Spleen (tissue), 11 donors: Measurements from ENCODE around the gene RHOU. TPM values are rescaled to one million over a fixed set of nuclear protein-coding genes. Genes with fewer than 3 reads are reported as not detected.
A peak's percentile ranks its signal among the peaks of the same experiment; 100 is the strongest.

Experiments used
- DNase-seq: peaks from one replicate; pipeline ENCODE4 v3.0.0-alpha.2; 2020
- H3K27ac ChIP-seq, 8 donors: fragments of 200-600 bp; sonication (generic) in 7 of 8; 1 replicate in 4 of 8; 2 replicates in 4 of 8; pipeline versions ENCODE4 v1.5.0 to v1.8.0; 2016 to 2021; ENCODE audit warnings: inconsistent platforms in 4 of 8, mild to moderate bottlenecking in 4 of 8, moderate library complexity in 1 of 8
- H3K27me3 ChIP-seq, 7 donors: fragments of 200-600 bp; sonication (generic) in 6 of 7; replicated peaks in 1 of 7; 1 replicate in 4 of 7; 2 replicates in 3 of 7; pipeline versions ENCODE4 v1.5.0 to v1.8.0; 2016 to 2021; ENCODE audit warnings: inconsistent platforms in 3 of 7, mild to moderate bottlenecking in 1 of 7
- H3K36me3 ChIP-seq, 6 donors: fragments of 200-600 bp; sonication (generic) in 5 of 6; 1 replicate in 4 of 6; 2 replicates in 2 of 6; pipeline versions ENCODE4 v1.5.0 to v1.8.0; 2016 to 2021; ENCODE audit warnings: inconsistent platforms in 2 of 6
- H3K4me1 ChIP-seq, 6 donors: fragments of 200-600 bp; sonication (generic) in 5 of 6; 1 replicate in 3 of 6; 2 replicates in 3 of 6; pipeline versions ENCODE4 v1.5.0 to v1.8.0; 2016 to 2021; ENCODE audit warnings: inconsistent platforms in 3 of 6
- H3K4me3 ChIP-seq, 8 donors: fragments of 200-600 bp; sonication (generic) in 7 of 8; 1 replicate in 4 of 8; 2 replicates in 4 of 8; pipeline versions ENCODE4 v1.5.0 to v1.8.0; 2016 to 2021; ENCODE audit warnings: inconsistent platforms in 4 of 8, mild to moderate bottlenecking in 4 of 8, moderate library complexity in 2 of 8
- H3K9me3 ChIP-seq, 8 donors: fragments of 200-600 bp; sonication (generic) in 7 of 8; 1 replicate in 4 of 8; 2 replicates in 4 of 8; pipeline versions ENCODE4 v1.5.0 to v1.8.0; 2016 to 2021; ENCODE audit warnings: inconsistent platforms in 4 of 8
- POLR2A ChIP-seq, 3 donors: fragments of 450-650 bp; IDR thresholded peaks; one replicate each; pipeline ENCODE4 v1.5.1; 2017; ENCODE audit warnings: antibody characterized with exemption in 3 of 3, mild to moderate bottlenecking in 1 of 3
- POLR2AphosphoS5 ChIP-seq, 3 donors: sonication (generic); formaldehyde crosslinking; IDR thresholded peaks; one replicate each; pipeline ENCODE4 v1.5.1; 2017; ENCODE audit warnings: antibody characterized with exemption in 3 of 3
- WGBS, 5 donors: extraction: QIAGEN DNeasy Blood & Tissue Kit in 3 of 5; methylation state at CpG; one replicate each; pipeline versions ENCODE4 v1.1.5 to v1.1.7; 2013 to 2018; 5-methylcytosine and 5-hydroxymethylcytosine counted together
- intact Hi-C: fragments of 100-400 bp; cut with DNase I; formaldehyde crosslinking; loops from one replicate; pipeline ENCODE4 v1.15.0; 2023; ENCODE audit warnings: low total_unique reads
- polyA plus RNA-seq, 3 donors: library from polyadenylated mRNA; stranded (reverse); fragments of 200-250 nt; gene quantifications; one replicate each; pipeline ENCODE4 v1.2.1, GENCODE V29; 2013
- total RNA-seq, 7 donors: library from RNA; depleted of rRNA in 3 of 7; stranded (reverse); fragments of >200 nt in 3 of 7; fragmentation: NEBNext Ultra II Directional in 4 of 7; extraction: Animal tissue kit (Norgen Biotek cat#: 25700) in 4 of 7; gene quantifications; one replicate each; pipeline versions ENCODE4 v1.1.0 to v1.2.1, GENCODE V29; 2016 to 2021
- TF ChIP-seq, protein P1 (sequence below), 11 experiments: fragments of 200-600 bp in 7 of 11; fragments of 450-650 bp in 4 of 11; sonication (generic) in 4 of 11; IDR thresholded peaks in 8 of 11; conservative IDR thresholded peaks in 3 of 11; 1 replicate in 7 of 11; 2 replicates in 4 of 11; pipeline versions ENCODE4 v1.4.0 to v1.8.0; 2016 to 2021; ENCODE audit warnings: antibody characterized with exemption in 11 of 11, inconsistent platforms in 4 of 11, mild to moderate bottlenecking in 1 of 11
- donor health status: healthy with polysubstance abuse.
- donor health status: DM: no; HTN: no; CAD: no; lungs with moderate emphysema.
- donor health status: DM: no; HTN: no; CAD: no.
- donor health status: Bipolar disorder and iron deficiency.
- donor health status: healthy.
- donor health status: DM: no; HTN: no; CAD: no.
- donor health status: DM: yes; HTN: yes; CAD: no.

RHOU gene
- total and polyA plus RNA-seq, 10 donors, result 5.7 to 55.7 (median 25.1) TPM

DNA sequence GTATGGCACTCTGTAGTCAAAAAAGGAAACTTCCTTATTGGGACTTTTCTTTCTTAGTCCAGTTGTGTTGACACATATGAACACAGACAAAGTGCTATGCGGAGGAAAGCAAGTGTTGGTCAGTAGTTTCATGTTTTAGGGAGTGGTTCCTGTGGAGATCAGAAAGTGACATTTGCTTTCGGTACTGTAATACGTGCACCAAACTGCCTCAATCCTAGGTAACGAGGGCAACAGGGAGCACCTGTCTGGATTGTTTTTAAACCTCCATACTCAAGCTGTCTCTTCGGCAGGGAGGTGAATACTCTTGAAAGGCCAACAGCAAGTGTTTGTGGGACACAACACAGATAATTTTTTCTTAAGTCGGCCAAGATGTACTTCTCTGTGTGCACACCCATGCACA, 9.1 kb downstream of the RHOU start:
- TF ChIP-seq, protein P1, sequence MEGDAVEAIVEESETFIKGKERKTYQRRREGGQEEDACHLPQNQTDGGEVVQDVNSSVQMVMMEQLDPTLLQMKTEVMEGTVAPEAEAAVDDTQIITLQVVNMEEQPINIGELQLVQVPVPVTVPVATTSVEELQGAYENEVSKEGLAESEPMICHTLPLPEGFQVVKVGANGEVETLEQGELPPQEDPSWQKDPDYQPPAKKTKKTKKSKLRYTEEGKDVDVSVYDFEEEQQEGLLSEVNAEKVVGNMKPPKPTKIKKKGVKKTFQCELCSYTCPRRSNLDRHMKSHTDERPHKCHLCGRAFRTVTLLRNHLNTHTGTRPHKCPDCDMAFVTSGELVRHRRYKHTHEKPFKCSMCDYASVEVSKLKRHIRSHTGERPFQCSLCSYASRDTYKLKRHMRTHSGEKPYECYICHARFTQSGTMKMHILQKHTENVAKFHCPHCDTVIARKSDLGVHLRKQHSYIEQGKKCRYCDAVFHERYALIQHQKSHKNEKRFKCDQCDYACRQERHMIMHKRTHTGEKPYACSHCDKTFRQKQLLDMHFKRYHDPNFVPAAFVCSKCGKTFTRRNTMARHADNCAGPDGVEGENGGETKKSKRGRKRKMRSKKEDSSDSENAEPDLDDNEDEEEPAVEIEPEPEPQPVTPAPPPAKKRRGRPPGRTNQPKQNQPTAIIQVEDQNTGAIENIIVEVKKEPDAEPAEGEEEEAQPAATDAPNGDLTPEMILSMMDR (IDR thresholded peaks at IDR 0.05 in 8 of 11, conservative IDR thresholded peaks at IDR 0.05 in 3 of 11), result no peak
- TF ChIP-seq POLR2AphosphoS5 (IDR thresholded peaks at IDR 0.05), result no peak
- no peak for TF ChIP-seq POLR2A (IDR thresholded peaks at IDR 0.05)
- H3K27me3 ChIP-seq, result no peaks in the 10 kb centered on the region
- H3K4me1 ChIP-seq, result peaks cover 6 to 32% (median 21%) of the 10 kb centered on the region in 6 donors
- intact Hi-C loops, result no loop called here
- no peak for DNase-seq
- 83 to 96% (median 89%) methylated on average over 6 of the region's 6 CpGs for WGBS, 5 donors
- H3K9me3 ChIP-seq, result no peaks in the 10 kb centered on the region
- H3K4me3 ChIP-seq, result no peak overlapping the region
- peaks cover 0 to 78% (median 26%) of the 10 kb centered on the region in 6 donors for H3K36me3 ChIP-seq
- no peak overlapping the region for H3K27ac ChIP-seq

- Histone ChIP-seq H3K9me3 (no peaks in the 10 kb centered on the region), H3K4me3 (no peak overlapping the region), H3K27ac (no peak overlapping the region), H3K4me1 (peaks cover under 1 to 26% (median 16%) of the 10 kb centered on the region in 6 donors), H3K36me3 (peaks cover 0 to 73% (median 26%) of the 10 kb centered on the region in 6 donors), H3K27me3 (no peaks in the 10 kb centered on the region)
- no peak for DNase-seq
- intact Hi-C loops, result no loop called here
- peak in 2 of 3 donors; percentile 8 to 33 for TF ChIP-seq POLR2AphosphoS5 (IDR thresholded peaks at IDR 0.05)
- TF ChIP-seq, protein P1 (IDR thresholded peaks at IDR 0.05 in 8 of 11, conservative IDR thresholded peaks at IDR 0.05 in 3 of 11), result no peak
- 85 to 96% (median 93%) methylated on average over 6 of the region's 6 CpGs for WGBS, 5 donors
These were observed 9.6 kb downstream of the RHOU start for GRCh38 chr1:228744918-228745317.

GRCh38 chr1:228745497-228745896, 10.2 kb downstream of the RHOU start:
- H3K27me3 ChIP-seq, result no peaks in the 10 kb centered on the region
- no peaks in the 10 kb centered on the region for H3K9me3 ChIP-seq
- intact Hi-C loops, result no loop called here
- TF ChIP-seq POLR2AphosphoS5 (IDR thresholded peaks at IDR 0.05) (no peak), POLR2A (IDR thresholded peaks at IDR 0.05) (no peak)
- TF ChIP-seq, protein P1 (IDR thresholded peaks at IDR 0.05 in 8 of 11, conservative IDR thresholded peaks at IDR 0.05 in 3 of 11), result no peak
- peaks cover 0 to 70% (median 26%) of the 10 kb centered on the region in 6 donors for H3K36me3 ChIP-seq
- no peak for DNase-seq
- no peak overlapping the region for H3K27ac ChIP-seq
- H3K4me3 ChIP-seq, result no peak overlapping the region
- WGBS, 5 donors, result 92 to 96% (median 95%) methylated on average over 4 of the region's 4 CpGs
- peaks cover 0 to 21% (median 11%) of the 10 kb centered on the region in 6 donors for H3K4me1 ChIP-seq

GRCh38 chr1:228747301-228747935, 12.1 kb downstream of the RHOU start:
- H3K27me3 ChIP-seq, result no peaks in the 10 kb centered on the region
- intact Hi-C loops, result no loop called here
- no peak for DNase-seq
- H3K9me3 ChIP-seq, result no peaks in the 10 kb centered on the region
- TF ChIP-seq, protein P1 (IDR thresholded peaks at IDR 0.05 in 8 of 11, conservative IDR thresholded peaks at IDR 0.05 in 3 of 11), result no peak
- TF ChIP-seq POLR2AphosphoS5 (IDR thresholded peaks at IDR 0.05), result no peak
- TF ChIP-seq POLR2A (IDR thresholded peaks at IDR 0.05), result no peak
- H3K4me1 ChIP-seq, result peaks cover 0 to 9% (median 1%) of the 10 kb centered on the region in 6 donors
- peaks cover 0 to 50% (median 26%) of the 10 kb centered on the region in 6 donors for H3K36me3 ChIP-seq
- 76 to 93% (median 92%) methylated on average over 3 of the region's 3 CpGs for WGBS, 5 donors
- H3K4me3 ChIP-seq, result no peak overlapping the region
- no peak overlapping the region for H3K27ac ChIP-seq
